Stimulated activated CD4-positive, alpha-beta T cell treated with anti-CD3 and anti-CD28 coated beads, Interleukin-1b, Interleukin-23, amount 100 ng/mL, for 1 hour (primary cell): ENCODE results near the gene HS2ST1.
"Not testable (repeated sequence)": the region's sequence is repeated elsewhere in the genome, so short reads cannot be mapped to it uniquely, and the experiment has no call there.

ENCODE experiments used
- DNase-seq, 2 donors: peaks; one replicate each; pipeline ENCODE4 v3.0.0-alpha.2; 2020; ENCODE audit warnings: low read depth in 2 of 2

The HS2ST1 gene

DNA sequence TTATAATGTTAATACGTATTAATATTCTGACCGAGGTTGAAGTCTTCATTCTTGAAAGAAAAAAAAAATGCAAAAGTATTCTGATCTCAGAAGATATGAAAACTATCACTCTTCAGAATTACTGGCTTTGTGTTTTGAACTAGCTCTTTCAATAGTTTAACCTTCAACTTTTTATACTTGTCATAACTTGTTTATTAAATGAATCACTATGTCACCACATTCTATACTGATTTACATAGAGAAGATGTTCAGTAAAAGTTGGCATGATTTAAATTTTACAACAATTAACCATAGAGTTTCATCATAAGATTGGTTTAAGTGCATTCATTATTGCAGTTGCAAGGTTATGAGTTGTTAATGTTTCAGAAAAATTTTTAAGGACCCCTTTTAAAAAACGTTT is 57.3 kb downstream of the HS2ST1 start:
- DNase-seq: no peak

DNA sequence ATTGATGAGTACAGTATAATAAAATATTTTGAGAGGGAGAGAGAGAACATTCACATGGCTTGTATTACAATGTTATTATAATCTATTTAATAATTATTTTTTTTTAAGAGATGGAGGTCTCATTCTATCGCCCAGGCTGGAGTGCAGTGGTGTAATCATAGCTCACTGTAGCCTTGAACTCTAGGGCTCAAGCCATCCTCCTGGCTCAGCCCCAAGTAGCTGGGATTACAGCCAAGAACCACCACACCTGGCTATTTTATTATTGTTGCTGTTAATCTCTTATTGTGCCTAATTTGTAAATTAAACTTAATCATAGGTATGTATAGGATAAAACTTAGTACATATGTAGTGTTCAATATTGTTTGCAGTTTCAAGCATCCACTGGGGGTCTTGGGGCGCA is 57.8 kb downstream of the HS2ST1 start:
- no peak for DNase-seq

DNA sequence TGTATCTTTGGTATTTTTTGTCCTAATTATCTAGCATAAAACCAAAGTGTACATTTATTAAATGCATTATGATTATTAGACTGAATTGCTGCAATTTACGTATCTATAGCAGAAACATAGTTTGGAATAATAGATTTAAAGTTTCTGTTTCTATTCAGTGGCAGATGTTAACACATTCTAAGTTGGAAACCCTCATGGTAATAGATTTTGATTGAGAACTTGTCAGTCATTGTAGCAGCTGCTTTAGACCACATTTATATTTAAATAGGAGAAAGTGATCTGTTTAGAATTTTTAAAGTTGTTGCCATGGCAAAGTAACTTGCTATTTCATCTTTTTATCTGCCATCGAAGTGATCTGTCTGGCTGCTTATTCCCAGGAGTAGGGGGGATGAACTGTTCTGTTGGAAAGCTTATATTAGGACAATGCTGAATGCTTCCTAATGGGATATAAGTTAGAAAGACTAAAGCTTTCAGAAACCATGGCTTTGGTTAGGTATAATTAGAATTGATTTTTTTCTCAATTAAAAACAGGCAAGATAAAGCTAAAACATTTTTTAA is 61.6 kb downstream of the HS2ST1 start:
- DNase-seq: no peak

DNA sequence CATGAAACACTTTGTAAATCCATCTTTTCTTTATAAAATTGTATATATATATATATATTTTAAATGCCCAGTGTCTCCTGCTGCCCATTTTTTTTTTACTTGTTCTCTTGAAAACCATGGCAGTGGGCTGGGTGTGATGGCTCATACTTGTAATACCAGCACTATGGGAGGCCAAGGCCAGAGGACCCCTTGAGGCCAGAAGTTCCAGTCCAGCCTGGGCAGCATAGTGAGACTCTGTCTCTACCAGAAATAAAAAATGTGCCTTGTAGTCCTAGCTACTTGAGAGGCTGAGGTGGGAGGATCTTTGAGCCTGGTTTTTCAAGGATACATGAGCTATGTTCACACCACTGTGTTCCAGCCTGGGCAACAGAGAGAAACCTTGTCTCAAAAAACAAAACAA is 62.2 kb downstream of the HS2ST1 start:
- DNase-seq: no peak

DNA sequence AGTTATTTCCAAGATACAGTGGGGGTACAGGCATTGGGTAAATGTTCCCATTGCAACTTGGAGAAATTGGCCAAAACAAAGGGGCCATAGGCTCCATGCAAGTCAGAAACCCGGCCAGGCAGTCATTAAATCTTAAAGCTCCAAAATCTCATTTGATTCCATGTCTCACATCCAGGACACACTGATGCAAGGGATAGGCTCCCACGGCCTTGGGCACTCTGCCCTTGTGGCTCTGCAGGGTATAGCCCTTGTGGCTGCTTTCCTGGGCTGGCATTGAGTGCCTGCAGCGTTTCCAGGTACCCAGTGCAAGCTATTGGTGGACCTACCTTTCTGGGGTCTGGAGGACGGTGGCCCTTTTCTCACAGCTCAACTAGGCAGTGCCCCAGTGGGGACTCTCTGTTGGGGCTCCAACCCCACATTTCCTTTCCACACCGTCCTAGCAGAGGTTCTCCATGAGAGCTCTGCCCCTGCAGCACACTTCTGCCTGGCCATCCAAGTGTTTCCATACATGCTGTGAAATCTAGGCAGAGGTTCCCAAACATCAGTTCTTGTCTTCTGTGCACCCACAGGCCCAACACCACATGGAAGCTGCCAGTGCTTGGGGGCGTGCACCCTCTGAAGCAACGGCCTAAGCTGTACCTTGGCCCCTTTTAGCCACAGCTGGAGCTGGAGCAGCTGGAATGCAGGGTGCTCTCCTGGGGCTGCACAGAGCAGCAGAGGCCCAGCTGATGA is 67.2 kb downstream of the HS2ST1 start:
- no peak for DNase-seq

DNA sequence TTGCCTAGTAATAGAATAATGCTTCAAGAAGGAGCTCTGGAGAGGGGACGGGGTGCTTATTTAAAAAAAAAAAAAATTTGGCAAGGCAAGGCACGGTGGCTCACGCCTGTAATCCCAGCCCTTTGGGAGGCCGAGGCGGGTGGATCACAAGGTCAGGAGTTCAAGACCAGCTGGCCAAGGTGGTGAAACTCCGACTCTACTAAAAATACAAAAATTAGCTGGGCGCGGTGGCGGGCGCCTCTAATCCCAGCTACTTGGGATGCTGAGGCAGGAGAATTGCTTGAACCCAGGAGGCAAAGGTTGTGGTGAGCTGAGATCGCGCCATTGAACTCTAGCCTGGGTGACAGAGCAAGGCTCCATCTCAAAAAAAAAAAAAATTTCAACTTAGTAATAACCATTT is 69.2 kb downstream of the HS2ST1 start:
- not testable (repeated sequence) for DNase-seq

DNA sequence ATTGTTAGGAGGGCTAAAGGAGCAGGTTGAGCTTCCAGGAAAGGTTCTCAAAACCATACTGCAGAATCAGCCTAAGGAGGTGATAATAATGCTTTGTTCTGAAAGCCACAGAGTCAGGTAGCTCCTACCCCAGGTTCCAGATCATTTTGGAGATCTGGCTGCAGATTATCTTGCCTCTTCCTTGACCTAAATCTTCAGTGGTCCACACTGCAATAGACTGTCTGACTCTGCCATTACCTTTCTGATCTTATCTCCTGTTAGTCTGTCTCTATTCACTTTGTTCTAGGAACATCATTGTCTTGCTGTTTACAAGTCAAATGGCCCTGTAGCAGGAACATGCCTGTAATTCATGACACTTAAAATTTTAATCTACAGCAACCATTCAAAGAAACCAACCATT is 73.0 kb downstream of the HS2ST1 start:
- DNase-seq: no peak

DNA sequence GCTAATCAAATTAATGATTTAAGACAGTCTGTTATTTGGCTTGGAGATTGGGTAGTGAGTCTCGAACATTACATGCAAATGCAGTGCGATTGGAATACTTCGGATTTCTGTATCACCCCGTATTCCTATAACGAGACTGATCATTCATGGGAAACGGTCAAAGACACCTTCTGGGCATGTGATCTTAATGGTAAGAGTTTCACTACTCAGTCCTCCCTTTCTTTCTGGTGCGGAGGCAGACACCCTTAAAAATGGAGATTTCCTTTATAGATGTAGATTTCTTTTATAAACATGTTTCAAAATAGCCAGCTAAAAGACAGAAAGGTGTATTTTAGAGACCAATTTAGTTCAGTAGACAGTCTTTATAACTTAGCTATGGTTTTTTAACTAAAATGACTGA is 74.4 kb downstream of the HS2ST1 start:
- no peak for DNase-seq

DNA sequence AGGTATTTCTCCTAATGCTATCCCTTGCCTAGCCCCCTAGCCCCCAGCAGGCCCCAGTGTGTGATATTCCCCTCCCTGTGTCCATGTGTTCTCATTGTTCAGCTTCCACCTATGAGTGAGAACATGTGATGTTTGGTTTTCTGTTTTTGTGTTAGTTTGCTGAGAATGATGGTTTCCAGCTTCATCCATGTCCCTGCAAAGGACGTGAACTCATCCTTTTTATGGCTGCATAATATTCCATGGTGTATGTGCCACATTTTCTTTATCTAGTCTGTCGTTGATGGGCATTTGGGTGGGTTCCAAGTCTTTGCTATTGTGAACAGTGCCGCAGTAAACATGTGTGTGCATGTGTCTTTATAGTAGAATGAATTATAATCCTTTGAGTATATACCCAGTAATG is 75.3 kb downstream of the HS2ST1 start:
- not testable (repeated sequence) for DNase-seq

DNA sequence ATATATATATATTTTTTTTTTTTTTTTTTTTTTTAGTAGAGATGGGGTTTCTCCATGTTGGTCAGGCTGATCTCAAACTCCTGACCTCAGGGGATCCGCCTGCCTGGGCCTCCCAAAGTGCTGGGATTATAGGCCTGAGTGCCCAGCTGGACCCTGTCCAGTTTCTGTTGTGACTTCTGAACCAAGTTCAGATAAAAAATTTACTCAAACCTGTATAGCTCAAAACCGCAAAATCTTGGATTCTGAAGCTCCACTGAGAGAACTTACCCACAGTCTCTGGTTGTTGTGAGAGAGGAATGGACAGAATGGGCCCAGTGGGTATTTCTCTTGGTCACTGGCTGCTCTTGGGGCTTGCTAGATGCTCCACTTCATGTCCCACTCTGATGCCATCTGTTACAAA is 76.4 kb downstream of the HS2ST1 start:
- DNase-seq: no peak

DNA sequence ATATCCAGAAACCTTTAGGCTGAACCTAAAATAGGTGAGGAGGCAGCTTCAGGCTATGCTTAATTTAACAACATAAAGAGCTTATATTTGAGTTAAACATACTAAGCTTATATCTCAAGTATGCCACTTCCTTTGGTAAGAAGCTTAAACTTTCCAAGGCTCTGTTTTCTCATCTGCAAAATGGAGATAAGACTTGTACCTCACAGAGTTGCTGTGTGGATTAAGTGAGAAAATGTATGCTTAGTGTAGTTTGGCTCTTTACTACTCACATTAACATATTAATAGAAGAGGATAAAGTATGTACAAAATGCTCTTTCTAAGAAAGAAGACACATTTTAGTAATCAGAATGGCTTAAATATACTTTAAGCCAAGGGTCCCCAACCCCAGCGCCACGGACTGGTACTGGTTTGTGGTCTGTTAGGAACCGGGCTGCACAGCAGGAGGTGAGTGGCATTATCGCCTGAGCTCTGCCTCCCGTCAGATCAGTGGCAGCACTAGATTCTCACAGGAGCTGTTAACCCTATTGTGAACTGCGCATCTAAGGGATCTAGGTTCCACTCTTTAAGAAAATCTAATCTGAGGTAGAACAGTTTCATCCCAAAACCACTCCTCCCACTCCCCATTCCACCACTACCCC is 77.2 kb downstream of the HS2ST1 start:
- DNase-seq: no peak

DNA sequence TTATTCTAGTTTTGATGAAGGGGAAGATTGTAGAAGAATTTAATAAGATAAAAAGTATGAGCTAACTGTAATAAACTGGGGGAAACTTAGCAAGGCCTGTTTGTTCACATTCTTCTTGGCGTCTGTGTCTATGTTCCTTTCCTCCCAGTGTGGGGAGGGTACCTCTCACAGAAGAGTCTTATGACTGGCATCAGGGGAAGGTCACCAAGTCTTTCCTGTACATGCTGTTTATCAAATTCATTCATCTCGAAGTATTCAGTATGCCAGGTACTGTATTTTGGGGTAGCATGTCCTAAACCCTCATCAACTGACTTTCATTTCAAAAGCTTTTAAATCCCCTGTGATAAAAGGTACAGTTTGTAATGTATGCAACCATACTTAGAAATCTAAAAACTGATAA is 78.4 kb downstream of the HS2ST1 start:
- no peak for DNase-seq

DNA sequence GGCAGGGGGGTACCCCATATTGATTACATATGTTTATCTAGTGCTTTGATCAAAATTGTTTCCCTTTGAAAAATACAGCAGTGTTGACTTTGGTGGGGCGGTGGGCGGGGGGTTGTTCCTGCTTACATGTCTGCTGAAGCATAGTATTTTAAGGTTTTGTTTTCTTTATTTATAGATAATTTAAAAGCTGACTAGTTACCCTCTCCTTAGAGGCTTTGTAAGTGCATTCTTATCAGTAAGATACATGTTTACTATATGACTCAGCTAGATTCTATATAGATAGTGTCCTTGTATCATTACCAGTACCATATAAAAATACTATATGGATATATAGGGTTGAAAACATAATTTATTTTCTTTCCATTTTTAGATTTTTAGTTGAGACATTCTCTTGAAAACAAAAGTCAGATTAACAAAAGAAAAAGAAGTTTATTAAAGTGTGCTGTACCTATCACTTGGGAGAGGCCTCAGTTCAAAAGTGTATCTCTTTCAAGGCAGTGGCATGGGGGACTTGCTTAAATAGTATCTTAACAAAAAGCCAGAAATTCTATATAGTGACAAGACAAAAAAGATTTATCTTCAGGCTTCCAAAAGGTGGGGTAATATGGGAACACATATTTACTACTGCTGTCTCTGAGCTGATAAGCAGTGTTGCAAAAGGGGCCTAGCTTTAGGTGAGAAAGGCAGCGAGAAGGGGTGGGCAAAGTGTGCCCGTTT is 79.0 kb downstream of the HS2ST1 start:
- no peak for DNase-seq

DNA sequence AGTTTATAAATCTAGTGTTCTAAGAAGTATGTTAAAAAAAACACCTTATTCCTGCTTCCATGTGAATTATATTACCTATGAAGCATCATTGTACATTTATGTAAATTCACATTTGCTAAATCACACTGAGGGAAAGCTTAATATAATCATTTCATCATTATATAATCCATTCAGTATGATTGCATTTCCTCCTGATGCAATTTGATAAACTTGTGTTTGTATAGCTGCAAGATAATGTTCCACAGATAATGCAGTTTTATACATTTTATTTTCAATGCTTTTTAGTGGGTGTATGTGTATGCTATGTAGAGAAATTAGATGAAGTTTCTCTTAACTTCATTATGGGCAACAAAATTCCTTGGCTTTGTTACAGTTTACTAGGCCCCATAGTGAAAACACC is 79.6 kb downstream of the HS2ST1 start:
- no peak for DNase-seq

DNA sequence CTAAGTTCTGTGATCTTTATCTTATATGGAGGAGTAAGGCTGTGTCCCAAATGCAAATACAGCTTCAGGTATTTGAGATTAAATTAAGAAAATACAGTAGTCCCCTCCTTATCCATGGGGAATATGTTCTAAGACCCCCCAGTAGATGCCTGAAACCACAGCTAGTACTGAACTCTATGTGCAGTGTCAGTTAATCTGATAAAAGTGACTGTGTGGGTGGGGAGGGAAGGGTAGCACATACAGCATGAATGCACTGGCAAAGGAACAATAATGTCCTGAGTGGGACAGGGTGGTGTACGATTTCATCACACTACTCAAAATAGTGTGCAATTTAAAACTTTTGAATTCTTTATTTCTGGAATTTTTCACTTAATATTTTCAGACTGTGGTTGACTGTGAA is 83.1 kb downstream of the HS2ST1 start:
- no peak for DNase-seq

DNA sequence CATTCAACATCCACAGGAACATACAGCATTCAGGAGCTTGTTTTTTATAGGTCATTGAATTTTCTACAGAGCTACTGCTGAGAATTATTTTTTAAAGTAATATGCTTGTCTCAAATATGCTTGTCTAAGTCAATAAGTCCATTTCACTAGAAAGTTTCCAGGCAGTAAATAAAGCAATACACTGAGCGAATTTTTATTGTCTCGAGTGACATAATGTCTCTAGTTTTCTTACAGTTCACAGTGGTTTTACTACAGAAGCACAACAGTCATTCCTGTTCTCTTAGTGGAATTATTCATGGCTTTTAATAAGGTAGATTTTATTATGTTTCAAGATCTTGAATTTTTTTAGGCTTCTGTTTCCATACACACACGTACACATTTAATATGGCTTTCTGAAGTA is 83.8 kb downstream of the HS2ST1 start:
- no peak for DNase-seq

DNA sequence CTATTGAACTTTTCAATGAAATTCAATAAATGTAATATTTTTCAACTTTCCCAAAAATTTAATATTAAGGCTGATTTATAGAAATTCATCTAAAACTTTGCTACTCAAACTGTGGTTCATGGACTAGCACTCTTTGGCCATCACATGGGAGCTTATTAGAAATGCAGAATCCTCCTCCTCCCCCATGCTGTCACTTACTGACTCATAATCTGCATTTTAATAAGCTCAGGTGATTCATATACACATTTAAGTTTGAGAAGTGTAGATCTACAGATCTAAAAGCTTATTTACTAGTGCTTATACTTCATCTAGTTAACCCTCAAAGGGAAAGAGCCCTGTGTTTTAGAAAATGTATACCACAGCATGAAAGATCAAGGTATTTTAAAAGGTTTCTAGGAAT is 84.3 kb downstream of the HS2ST1 start:
- no peak for DNase-seq

DNA sequence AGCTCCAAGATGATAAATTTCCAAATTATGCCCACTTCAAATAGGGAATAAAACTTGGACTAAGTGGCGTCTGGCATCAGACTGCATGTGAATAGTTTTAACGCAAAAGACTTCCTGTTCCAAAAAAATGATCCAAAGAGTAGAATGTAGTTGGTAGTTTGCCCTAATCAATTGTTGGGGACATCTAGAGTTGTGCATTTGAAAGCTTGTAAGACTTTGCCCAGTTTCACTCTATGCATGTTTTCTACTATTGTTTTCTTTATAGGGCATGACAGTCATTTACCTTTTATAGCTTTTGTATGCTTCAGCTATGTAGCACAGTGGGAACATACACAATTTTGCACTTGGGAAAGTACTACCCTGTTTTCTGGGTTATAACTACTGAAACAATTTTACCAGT is 86.0 kb downstream of the HS2ST1 start:
- no peak for DNase-seq

DNA sequence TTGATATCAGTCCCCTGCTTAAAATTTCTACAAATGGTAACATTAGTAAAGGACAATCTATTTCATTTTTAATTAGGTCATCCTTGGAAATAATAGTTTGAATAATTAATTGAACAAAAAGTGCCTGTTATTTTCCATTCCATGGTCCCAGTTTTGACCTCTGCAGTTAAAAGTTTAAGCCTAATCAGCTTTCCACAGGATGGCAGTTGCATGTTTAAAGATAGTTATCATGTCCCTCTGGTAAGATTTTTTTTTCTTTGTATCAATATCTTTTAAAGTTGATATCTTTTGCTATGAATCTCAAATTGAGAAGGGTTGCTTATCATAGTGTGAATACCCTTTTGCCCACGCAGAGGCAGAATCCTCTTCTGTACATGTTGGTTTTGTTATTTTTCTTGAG is 90.4 kb downstream of the HS2ST1 start:
- no peak for DNase-seq

DNA sequence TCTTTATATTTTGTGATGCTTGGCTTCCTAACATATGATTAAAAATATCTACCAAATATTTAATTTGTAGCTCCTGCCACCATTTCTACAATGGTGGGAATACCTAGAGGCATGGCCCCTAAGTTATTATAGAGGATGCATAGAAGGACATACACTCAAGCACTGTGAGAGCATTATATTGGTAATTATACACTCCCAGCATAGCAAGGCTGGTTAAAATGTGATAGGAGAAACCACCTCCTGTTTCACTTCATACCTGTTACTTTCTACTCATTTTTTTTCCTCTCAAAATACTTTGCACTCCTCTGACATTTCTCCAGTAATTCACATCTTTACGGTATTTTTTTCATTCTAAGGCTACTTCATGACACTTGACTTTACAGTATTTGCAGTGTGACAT is 92.9 kb downstream of the HS2ST1 start:
- no peak for DNase-seq

DNA sequence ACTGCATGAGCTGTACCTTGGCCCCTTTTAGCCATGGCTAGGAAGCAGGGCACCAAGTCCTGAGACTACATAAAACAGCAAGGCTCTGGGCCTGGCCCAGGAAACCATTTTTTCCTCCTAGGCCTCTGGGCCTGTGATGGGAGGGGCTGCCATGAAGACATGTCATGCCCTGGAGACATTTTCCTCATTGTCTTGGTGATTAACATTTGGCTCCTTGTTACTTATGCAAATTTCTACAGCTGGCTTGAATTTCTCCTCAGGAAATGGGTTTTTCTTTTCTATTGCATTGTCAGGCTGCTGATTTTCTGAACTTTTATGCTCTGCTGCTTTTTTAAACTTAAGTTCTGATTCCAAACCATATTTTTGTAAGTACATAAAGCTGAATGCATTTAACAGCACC is 99.0 kb downstream of the HS2ST1 start:
- DNase-seq: not testable (repeated sequence)

DNA sequence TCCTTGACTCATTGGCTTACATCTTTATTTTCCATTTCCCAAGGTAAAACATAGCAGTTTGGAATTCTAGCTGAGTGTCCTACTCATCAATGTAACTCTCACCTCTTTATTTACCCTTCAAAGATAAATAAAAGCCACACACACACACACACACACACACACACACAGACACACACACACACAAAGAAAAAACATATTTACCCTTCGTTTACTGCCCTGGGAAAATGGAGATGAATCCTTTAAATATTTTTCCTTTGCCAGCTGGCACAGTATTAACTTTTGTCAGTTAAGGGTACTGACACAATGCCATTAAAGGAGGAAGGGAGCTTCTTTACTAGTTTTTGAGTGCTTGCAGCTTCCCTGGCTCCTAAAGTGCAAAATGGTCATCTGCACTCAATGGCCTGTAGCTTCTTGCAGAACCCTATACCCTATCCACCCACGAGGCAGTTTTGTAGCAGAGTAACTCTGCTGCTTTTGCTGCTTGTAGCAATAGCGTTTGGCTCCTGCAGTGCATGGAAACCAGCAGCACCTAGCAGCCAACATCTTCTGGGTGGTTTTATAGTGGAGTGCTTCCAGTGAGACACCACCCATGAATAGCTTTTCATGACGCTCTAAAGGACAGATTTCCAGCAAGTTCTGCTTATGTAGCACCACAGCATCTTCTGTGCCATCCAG is 103.7 kb downstream of the HS2ST1 start:
- DNase-seq: no peak
